Neural progenitor cell (in vitro differentiated cells): ENCODE data around the gene MROH8. TPM values are rescaled to one million over a fixed set of nuclear protein-coding genes. Genes with fewer than 3 reads are reported as not detected.
A peak's percentile ranks its signal among the peaks of the same experiment; 100 is the strongest.

ENCODE experiments used
- DNase-seq: peaks from one replicate; pipeline ENCODE4 v3.0.0-alpha.2; 2016; ENCODE audit warnings: low spot score
- H2AFZ ChIP-seq: fragments of 200-600 bp; sonication (generic); replicated peaks from 2 replicates; pipeline ENCODE4 v1.6.1; 2016; ENCODE audit warnings: antibody characterized with exemption
- H3F3A ChIP-seq: fragments of 200-600 bp; sonication (generic); 2 replicates; pipeline ENCODE4 v1.6.1; 2016; ENCODE audit warnings: antibody characterized with exemption, low read depth
- H3K27ac ChIP-seq: fragments of 200-600 bp; sonication (generic); 2 replicates; pipeline ENCODE4 v1.5.1; 2016; ENCODE audit warnings: mild to moderate bottlenecking
- H3K27me3 ChIP-seq: fragments of 200-600 bp; sonication (generic); 2 replicates; pipeline ENCODE4 v1.6.1; 2016; ENCODE audit warnings: mild to moderate bottlenecking, moderate library complexity
- H3K36me3 ChIP-seq: fragments of 200-600 bp; sonication (generic); 2 replicates; pipeline ENCODE4 v1.5.1; 2016
- H3K4me1 ChIP-seq: fragments of 200-600 bp; sonication (generic); 2 replicates; pipeline ENCODE4 v1.6.1; 2016; ENCODE audit warnings: mixed run types
- H3K4me2 ChIP-seq: fragments of 200-600 bp; sonication (generic); 2 replicates; pipeline ENCODE4 v1.6.1; 2016
- H3K4me3 ChIP-seq: fragments of 200-600 bp; sonication (generic); 2 replicates; pipeline ENCODE4 v1.5.1; 2016
- H3K79me2 ChIP-seq: fragments of 200-600 bp; sonication (generic); 2 replicates; pipeline ENCODE4 v1.6.1; 2016; ENCODE audit warnings: low read depth
- H3K9ac ChIP-seq: fragments of 200-600 bp; sonication (generic); 2 replicates; pipeline ENCODE4 v1.6.1; 2016
- H3K9me3 ChIP-seq: fragments of 200-600 bp; sonication (generic); 2 replicates; pipeline ENCODE4 v1.5.1; 2016; ENCODE audit warnings: low read depth
- H4K20me1 ChIP-seq: fragments of 200-600 bp; sonication (generic); 2 replicates; pipeline ENCODE4 v1.6.1; 2016; ENCODE audit warnings: low read depth
- H3K27ac Mint-ChIP-seq: 3 replicates; pipeline ENCODE4 v1.8.0; 2021; ENCODE audit warnings: mixed read lengths
- H3K27me3 Mint-ChIP-seq: 2 replicates; pipeline ENCODE4 v1.8.0; 2022; ENCODE audit warnings: low read depth, mild to moderate bottlenecking, inconsistent platforms, moderate library complexity, mixed read lengths; ENCODE audit not compliant: insufficient read depth
- H3K36me3 Mint-ChIP-seq: 3 replicates; pipeline ENCODE4 v1.8.0; 2021; ENCODE audit warnings: mixed read lengths
- H3K4me1 Mint-ChIP-seq: 3 replicates; pipeline ENCODE4 v1.8.0; 2021; ENCODE audit warnings: mixed read lengths
- H3K4me3 Mint-ChIP-seq: 3 replicates; pipeline ENCODE4 v1.8.0; 2021; ENCODE audit warnings: mild to moderate bottlenecking, moderate library complexity, mixed read lengths
- H3K9me3 Mint-ChIP-seq: 3 replicates; pipeline ENCODE4 v1.8.0; 2020; ENCODE audit warnings: mixed read lengths
- EZH2 ChIP-seq: fragments of 200-600 bp; sonication (generic); IDR thresholded peaks from 2 replicates; pipeline ENCODE4 v1.6.1; 2017; ENCODE audit warnings: antibody characterized with exemption, mild to moderate bottlenecking, moderate library complexity
- EZH2phosphoT487 ChIP-seq: fragments of 200-600 bp; sonication (generic); IDR thresholded peaks from 2 replicates; pipeline ENCODE4 v1.6.1; 2017; ENCODE audit warnings: antibody characterized with exemption
- total RNA-seq: library from RNA; depleted of rRNA; stranded (reverse); fragments of >200 nt; gene quantifications from 2 replicates; pipeline ENCODE4 v1.2.3, GENCODE V29; 2015; ENCODE audit warnings: low replicate concordance
- TF ChIP-seq, protein P1 (sequence below): fragments of 200-600 bp; sonication (generic); IDR thresholded peaks from 2 replicates; pipeline ENCODE4 v1.5.1; 2017; ENCODE audit warnings: antibody characterized with exemption, mild to moderate bottlenecking

Gene MROH8
- total RNA-seq = 2.2 and 3.5 TPM in 2 replicates

DNA sequence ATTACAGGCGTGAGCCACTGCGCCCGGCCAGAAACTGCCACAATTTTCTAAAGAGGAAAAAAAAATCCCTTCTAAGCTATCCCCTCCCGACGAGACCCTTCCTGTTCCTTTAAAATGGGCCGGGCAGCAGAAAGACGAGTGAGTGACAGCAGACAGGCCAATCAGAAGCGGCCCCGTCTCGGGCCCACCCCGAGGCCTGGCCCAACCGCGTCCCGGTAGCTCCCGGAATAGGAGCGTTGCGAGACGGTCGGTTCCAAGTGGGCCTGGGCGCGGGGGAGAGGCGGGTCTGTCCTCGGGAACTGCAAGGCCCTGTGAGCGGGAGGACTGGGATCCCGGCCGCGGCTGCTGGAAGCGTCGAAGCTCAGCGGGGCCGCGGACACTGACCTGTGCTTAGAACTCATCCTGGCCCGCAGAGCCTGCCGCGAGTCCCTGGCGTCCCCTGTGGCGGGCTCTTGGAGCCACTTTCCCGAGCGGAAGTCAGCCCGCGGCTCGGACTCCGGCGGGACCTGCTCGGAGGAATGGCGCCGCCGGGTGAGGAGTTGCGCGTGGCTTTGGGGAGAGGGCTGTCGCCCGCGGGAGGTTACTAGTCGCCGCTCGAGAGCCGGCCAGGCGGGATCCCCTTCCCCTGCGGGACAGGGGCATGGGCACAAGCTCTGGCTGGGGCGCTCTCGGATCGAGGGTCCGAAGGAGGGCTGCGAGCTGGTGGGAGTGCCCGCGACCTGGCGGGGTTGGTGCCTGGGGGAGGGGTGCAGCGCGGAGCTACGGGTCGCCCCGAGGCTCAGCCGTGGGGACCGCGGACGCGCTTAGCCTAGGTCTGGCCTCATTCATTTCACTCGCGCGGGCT is at the start of gene MROH8, which contains the start of gene RPN2:
TSS of gene MROH8 (minus strand) at position 710 of the 844 bp plus-strand sequence.
TSS of gene RPN2 (plus strand) at position 492 of the 844 bp plus-strand sequence. CDS start at position 519, 27 bp downstream.
- peaks cover 45% of the 10 kb centered on the region for H4K20me1 ChIP-seq
- Mint-ChIP-seq H3K27ac (peak within 1 kb of the TSS; percentile 99), H3K4me3 (peak within 1 kb of the TSS; percentile 88), H3K4me1 (peaks cover 13% of the 10 kb centered on the region), H3K27me3 (peaks cover 5% of the 10 kb centered on the region), H3K9me3 (no peaks in the 10 kb centered on the region), H3K36me3 (peaks cover 6% of the 10 kb centered on the region)
- TF ChIP-seq, protein P1, sequence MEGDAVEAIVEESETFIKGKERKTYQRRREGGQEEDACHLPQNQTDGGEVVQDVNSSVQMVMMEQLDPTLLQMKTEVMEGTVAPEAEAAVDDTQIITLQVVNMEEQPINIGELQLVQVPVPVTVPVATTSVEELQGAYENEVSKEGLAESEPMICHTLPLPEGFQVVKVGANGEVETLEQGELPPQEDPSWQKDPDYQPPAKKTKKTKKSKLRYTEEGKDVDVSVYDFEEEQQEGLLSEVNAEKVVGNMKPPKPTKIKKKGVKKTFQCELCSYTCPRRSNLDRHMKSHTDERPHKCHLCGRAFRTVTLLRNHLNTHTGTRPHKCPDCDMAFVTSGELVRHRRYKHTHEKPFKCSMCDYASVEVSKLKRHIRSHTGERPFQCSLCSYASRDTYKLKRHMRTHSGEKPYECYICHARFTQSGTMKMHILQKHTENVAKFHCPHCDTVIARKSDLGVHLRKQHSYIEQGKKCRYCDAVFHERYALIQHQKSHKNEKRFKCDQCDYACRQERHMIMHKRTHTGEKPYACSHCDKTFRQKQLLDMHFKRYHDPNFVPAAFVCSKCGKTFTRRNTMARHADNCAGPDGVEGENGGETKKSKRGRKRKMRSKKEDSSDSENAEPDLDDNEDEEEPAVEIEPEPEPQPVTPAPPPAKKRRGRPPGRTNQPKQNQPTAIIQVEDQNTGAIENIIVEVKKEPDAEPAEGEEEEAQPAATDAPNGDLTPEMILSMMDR = no peak
- TF ChIP-seq EZH2phosphoT487 (no peak), EZH2 (no peak)
- H3K9ac ChIP-seq = peak within 1 kb of the TSS; percentile 94
- H3K4me2 ChIP-seq = peak within 1 kb of the TSS; percentile 92
- peaks cover 50% of the 10 kb centered on the region for H3K79me2 ChIP-seq
- H3K4me1 ChIP-seq = peaks cover 4% of the 10 kb centered on the region
- H3K9me3 ChIP-seq = no peaks in the 10 kb centered on the region
- H3K27ac ChIP-seq = peak within 1 kb of the TSS; percentile 92
- peak within 1 kb of the TSS; percentile 70 for H2AFZ ChIP-seq
- no peaks in the 10 kb centered on the region for H3K36me3 ChIP-seq
- H3F3A ChIP-seq = peaks cover 12% of the 10 kb centered on the region
- peak within 1 kb of the TSS; percentile 93 for H3K4me3 ChIP-seq
- DNase-seq = peak; percentile 98
- no peaks in the 10 kb centered on the region for H3K27me3 ChIP-seq

DNA sequence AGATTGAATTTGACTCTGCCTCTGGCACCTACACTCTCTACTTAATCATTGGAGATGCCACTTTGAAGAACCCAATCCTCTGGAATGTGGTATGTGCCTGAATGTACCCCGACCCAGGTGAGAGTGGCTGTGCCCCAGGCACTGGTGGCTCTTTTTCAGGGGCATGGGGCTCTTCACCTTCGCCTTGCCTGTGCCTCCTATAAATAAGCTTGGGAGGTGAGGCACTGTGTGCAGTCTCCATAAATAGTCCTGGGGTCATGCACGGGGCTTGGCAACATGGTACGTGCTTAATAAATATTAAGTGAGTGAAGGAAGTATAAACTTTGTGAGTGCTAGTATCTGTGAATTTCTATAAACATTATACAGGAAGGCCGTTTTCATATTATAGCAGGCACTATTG is 49.3 kb upstream of the MROH8 start:
- peak overlapping the region; percentile 46 for H3K4me2 ChIP-seq
- peaks cover 11% of the 10 kb centered on the region for H3K36me3 ChIP-seq
- no peak for TF ChIP-seq EZH2
- TF ChIP-seq, protein P1 = no peak
- no peak for TF ChIP-seq EZH2phosphoT487
- peaks cover 2% of the 10 kb centered on the region for H3K27me3 Mint-ChIP-seq
- H3K36me3 Mint-ChIP-seq = peaks cover 51% of the 10 kb centered on the region
- H3K4me3 Mint-ChIP-seq = no peak overlapping the region
- no peaks in the 10 kb centered on the region for H3K9me3 Mint-ChIP-seq
- peak overlapping the region; percentile 96 for H3K27ac ChIP-seq
- peaks cover 74% of the 10 kb centered on the region for H3F3A ChIP-seq
- H3K4me3 ChIP-seq = no peak overlapping the region
- no peaks in the 10 kb centered on the region for H3K9me3 ChIP-seq
- H3K4me1 ChIP-seq = peaks cover 61% of the 10 kb centered on the region
- no peaks in the 10 kb centered on the region for H4K20me1 ChIP-seq
- peak overlapping the region; percentile 85 for H3K27ac Mint-ChIP-seq
- H3K9ac ChIP-seq = no peak overlapping the region
- peaks cover 45% of the 10 kb centered on the region for H3K4me1 Mint-ChIP-seq
- H3K27me3 ChIP-seq = no peaks in the 10 kb centered on the region
- DNase-seq = no peak
- H2AFZ ChIP-seq = no peak overlapping the region
- peaks cover 6% of the 10 kb centered on the region for H3K79me2 ChIP-seq

GRCh38 chr20:37228082-37228481 is 48.7 kb upstream of the MROH8 start:
- no peaks in the 10 kb centered on the region for H3K9me3 ChIP-seq
- H3K4me2 ChIP-seq = peak overlapping the region; percentile 46
- peaks cover 6% of the 10 kb centered on the region for H3K79me2 ChIP-seq
- no peak overlapping the region for H3K9ac ChIP-seq
- peak overlapping the region; percentile 96 for H3K27ac ChIP-seq
- H3K4me1 ChIP-seq = peaks cover 61% of the 10 kb centered on the region
- peaks cover 45% of the 10 kb centered on the region for H3K4me1 Mint-ChIP-seq
- no peak for DNase-seq
- no peaks in the 10 kb centered on the region for H3K9me3 Mint-ChIP-seq
- no peak overlapping the region for H2AFZ ChIP-seq
- H3K36me3 Mint-ChIP-seq = peaks cover 54% of the 10 kb centered on the region
- H3K4me3 ChIP-seq = no peak overlapping the region
- no peaks in the 10 kb centered on the region for H3K27me3 ChIP-seq
- H3K27me3 Mint-ChIP-seq = peaks cover 2% of the 10 kb centered on the region
- H3K4me3 Mint-ChIP-seq = no peak overlapping the region
- H3F3A ChIP-seq = peaks cover 70% of the 10 kb centered on the region
- TF ChIP-seq EZH2phosphoT487 (no peak), EZH2 (no peak)
- TF ChIP-seq, protein P1 = no peak
- peak overlapping the region; percentile 85 for H3K27ac Mint-ChIP-seq
- peaks cover 14% of the 10 kb centered on the region for H3K36me3 ChIP-seq
- H4K20me1 ChIP-seq = no peaks in the 10 kb centered on the region
